ENCODE results near the gene PCGF2. TPM values are rescaled to one million over a fixed set of nuclear protein-coding genes. Genes with fewer than 3 reads are reported as not detected.

Gene PCGF2
- total and polyA plus RNA-seq, 2 donors = 8.2 to 26.5 TPM

DNA sequence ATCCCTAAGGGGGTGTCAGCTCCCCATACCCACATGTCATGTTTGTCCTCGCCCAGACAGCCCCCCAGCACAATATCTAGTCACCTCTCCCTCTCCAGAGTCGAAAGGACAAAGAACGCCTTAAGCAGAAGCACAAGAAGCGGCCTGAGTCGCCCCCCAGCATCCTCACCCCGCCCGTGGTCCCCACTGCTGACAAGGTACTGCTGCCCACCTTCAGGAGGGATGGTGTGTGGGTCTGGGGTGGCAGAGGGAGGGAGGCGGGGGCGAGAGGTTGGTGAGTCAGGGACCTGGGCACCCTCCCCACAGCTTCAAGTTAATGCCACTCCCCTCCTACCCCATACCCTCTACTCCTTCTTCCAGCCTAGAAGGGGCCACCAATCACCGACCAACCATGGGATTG is 35.5 kb downstream of the PCGF2 start:
- no peaks in the 10 kb centered on the region for H3K4me1 ChIP-seq (ENCODE audit: insufficient read depth)
- H3K36me3 ChIP-seq (ENCODE audit: insufficient read depth) = peaks cover 8% of the 10 kb centered on the region
- DNase-seq (ENCODE audit: extremely low spot score) = no peak
- H3K27ac ChIP-seq (ENCODE audit: low read depth) = no peak overlapping the region
- no peak overlapping the region for H3K4me3 ChIP-seq (ENCODE audit: low read depth, low read length)
- WGBS = 94% methylated on average over 10 of the region's 10 CpGs

DNA sequence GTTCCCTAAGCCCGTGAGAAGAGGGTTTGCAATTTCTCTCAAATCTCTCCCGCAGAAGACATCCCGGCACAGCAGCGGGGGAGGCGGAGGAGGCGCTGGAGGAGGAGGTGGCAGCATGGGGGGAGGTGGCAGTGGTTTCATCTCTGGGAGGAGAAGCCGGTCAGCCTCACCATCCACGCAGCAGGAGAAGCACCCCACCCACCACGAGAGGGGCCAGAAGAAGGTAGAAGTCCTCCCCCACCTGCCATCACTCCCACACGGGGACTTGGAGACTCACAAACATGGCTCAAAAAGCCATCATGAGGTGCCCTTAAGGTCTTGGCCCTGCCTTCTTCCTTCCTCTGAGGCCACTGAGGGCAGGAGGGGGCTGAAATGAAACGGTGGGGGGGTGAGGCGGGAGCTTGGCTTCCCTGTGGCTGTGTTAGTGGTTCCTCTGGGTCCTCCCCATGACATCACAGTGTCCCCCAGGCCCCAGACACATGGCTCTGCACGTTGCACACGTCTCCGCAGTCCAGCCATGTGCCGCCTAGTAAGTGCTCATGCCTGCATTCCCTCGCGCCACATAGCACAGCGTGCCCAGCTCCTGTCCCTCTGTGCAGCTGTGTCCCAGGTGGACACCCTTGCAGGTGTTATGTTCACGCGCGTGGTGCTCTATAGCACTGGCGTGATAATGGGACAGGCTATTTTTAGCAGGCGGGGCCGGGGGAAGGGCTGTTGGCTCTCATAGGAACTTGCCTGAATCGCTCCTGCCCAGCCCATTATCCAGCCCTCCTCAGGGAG is 36.2 kb downstream of the PCGF2 start:
- Histone ChIP-seq H3K27ac (ENCODE audit: low read depth) (no peak overlapping the region), H3K4me3 (ENCODE audit: low read depth, low read length) (no peak overlapping the region), H3K36me3 (ENCODE audit: insufficient read depth) (peaks cover 4% of the 10 kb centered on the region), H3K4me1 (ENCODE audit: insufficient read depth) (no peaks in the 10 kb centered on the region)
- WGBS = 76% methylated on average over 26 of the region's 26 CpGs
- DNase-seq (ENCODE audit: extremely low spot score) = no peak

DNA sequence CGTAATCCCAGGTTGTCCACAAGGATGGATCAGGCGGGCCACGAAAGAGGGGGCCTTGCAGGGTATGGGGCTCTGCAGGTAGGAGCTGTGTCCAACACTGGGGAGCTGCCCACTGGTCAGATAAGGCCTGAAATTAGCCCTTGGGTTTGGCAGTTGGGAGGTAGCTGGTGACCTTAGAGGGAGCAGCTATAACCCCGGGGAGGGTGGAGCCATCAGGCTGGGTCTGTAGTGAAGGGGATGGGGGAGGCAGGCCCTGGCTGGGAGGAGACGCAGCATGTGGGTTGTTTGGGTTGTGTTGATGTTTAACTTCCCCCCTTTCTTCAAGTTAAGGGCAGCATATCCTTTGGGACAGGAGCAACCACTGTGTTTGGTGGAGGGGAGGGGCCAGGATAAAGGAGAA is 37.2 kb downstream of the PCGF2 start:
- DNase-seq (ENCODE audit: extremely low spot score) = no peak
- Histone ChIP-seq H3K4me1 (ENCODE audit: insufficient read depth) (no peaks in the 10 kb centered on the region), H3K36me3 (ENCODE audit: insufficient read depth) (peaks cover 1% of the 10 kb centered on the region), H3K4me3 (ENCODE audit: low read depth, low read length) (no peak overlapping the region), H3K27ac (ENCODE audit: low read depth) (no peak overlapping the region)
- WGBS = 89% methylated on average over 5 of the region's 5 CpGs

DNA sequence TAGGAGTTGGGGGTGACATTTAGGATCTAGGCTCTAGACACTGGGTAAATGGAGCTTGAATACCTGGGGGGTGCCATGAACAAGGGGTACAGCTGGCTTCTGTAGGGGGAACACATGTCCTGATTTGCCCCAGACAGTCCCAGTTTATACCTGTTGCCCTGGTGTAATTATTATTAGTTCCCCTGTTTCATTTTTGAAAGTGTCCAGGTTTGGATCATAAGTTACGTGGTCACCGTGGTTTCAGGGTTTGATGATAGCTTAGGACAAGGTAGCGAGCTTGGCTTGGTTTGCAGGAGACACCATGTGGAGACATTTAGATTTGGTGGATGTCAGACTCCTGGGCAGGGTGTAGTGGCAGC is 37.6 kb downstream of the PCGF2 start:
- no peaks in the 10 kb centered on the region for H3K4me1 ChIP-seq (ENCODE audit: insufficient read depth)
- 93% methylated on average over 3 of the region's 3 CpGs for WGBS
- no peak overlapping the region for H3K27ac ChIP-seq (ENCODE audit: low read depth)
- H3K4me3 ChIP-seq (ENCODE audit: low read depth, low read length) = no peak overlapping the region
- no peak for DNase-seq (ENCODE audit: extremely low spot score)
- H3K36me3 ChIP-seq (ENCODE audit: insufficient read depth) = peaks cover 1% of the 10 kb centered on the region

DNA sequence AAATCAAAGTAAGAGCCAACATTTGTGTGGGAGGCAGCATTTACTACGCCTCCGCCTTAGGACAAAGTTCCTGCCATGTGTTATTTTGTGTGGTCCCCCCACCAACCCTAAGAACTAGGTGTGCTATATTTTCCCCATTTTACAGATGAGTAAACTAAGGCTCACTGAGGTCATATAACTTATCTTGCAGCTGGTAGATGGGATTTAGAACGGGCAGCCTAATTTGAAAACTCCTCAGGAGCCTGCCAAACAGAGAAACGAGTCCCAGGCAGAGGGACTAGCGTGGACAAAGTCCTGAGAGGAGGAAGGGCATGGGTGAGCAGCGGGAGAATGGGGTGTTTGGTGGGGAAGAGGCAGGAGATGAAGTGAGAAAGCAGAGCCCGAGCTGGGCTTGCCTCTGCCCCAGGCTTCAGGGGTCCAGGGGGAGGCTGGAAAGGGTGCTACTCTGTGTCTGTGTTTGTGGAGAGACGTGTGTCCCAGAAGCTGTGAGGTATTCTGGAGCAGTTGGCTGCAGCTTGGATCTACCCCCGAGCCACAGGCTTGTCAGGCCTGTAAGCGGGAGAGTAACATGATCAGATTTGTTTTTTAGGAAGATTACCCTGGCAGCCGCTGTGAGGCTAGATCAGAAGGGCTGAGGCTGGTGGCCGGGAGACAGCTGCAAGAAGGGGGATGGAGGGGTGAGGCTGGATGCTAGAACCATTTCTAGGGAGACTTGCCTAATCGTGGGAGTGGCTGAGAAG is 38.1 kb downstream of the PCGF2 start:
- WGBS = 73% methylated on average over 13 of the region's 13 CpGs
- Histone ChIP-seq H3K27ac (ENCODE audit: low read depth) (no peak overlapping the region), H3K36me3 (ENCODE audit: insufficient read depth) (peaks cover 1% of the 10 kb centered on the region), H3K4me3 (ENCODE audit: low read depth, low read length) (no peak overlapping the region), H3K4me1 (ENCODE audit: insufficient read depth) (no peaks in the 10 kb centered on the region)
- DNase-seq (ENCODE audit: extremely low spot score) = no peak

DNA sequence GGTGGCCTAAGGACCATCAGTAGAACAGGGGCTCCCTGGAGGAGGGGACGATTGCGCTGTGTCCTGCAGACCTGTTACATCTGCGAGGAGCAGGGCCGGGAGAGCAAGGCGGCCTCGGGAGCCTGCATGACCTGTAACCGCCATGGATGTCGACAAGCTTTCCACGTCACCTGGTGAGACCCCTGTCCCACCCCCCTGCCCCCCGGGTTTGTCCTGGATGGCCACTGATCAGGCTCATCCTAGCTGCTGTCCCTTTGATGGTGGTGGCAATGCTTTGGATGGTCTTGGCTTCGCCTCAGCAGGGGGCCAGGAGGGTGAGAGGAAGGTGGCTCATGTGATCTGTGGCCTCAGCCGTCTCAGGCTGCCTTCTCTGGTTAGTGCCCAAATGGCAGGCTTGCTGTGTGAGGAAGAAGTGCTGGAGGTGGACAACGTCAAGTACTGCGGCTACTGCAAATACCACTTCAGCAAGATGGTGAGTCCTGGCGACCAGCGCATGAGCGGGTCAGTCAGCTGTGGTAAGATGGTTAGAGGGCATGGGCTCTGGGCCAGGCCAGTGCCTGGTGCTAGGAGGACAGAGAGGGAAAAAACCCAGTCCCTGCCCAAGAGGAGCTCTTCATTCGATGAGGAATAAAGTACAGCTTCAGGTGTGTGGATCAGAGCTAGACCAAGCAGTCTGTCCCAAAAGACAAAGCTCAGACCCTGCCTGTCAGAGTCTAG is 38.9 kb downstream of the PCGF2 start:
- H3K36me3 ChIP-seq (ENCODE audit: insufficient read depth) = peaks cover 1% of the 10 kb centered on the region
- no peaks in the 10 kb centered on the region for H3K4me1 ChIP-seq (ENCODE audit: insufficient read depth)
- 92% methylated on average over 18 of the region's 18 CpGs for WGBS
- H3K4me3 ChIP-seq (ENCODE audit: low read depth, low read length) = no peak overlapping the region
- no peak overlapping the region for H3K27ac ChIP-seq (ENCODE audit: low read depth)
- no peak for DNase-seq (ENCODE audit: extremely low spot score)

DNA sequence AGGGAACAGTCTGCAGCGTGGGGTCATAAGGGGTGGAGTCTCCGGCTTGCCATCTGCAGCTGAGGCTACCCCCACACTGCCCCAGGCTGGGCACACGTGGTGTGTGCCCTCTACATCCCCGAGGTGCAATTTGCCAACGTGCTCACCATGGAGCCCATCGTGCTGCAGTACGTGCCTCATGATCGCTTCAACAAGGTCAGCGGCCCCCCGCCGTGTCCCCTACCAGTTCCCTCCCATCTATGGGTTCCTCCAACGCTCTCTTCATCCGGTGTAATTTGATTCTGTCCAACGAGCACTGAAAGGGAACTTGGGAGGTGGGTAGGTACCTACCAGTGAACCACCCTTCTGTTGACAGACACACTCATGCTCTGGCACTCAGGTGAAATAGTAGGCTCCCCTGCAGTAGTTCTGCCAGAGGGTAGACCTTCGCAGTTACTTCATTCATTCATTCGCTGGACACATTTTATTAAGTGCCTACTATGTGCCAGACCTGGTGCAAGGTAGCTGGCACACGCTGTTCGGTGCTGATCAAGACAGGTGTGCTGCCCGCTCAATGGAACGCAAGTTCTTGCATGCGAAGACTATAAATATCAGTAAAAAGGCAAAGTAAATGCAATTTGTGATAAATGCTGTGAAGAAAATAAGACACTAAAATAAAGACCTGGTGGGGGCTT is 40.3 kb downstream of the PCGF2 start:
- Histone ChIP-seq H3K4me1 (ENCODE audit: insufficient read depth) (no peaks in the 10 kb centered on the region), H3K27ac (ENCODE audit: low read depth) (no peak overlapping the region), H3K36me3 (ENCODE audit: insufficient read depth) (peaks cover 1% of the 10 kb centered on the region), H3K4me3 (ENCODE audit: low read depth, low read length) (no peak overlapping the region)
- WGBS = 80% methylated on average over 21 of the region's 21 CpGs
- DNase-seq (ENCODE audit: extremely low spot score) = no peak

DNA sequence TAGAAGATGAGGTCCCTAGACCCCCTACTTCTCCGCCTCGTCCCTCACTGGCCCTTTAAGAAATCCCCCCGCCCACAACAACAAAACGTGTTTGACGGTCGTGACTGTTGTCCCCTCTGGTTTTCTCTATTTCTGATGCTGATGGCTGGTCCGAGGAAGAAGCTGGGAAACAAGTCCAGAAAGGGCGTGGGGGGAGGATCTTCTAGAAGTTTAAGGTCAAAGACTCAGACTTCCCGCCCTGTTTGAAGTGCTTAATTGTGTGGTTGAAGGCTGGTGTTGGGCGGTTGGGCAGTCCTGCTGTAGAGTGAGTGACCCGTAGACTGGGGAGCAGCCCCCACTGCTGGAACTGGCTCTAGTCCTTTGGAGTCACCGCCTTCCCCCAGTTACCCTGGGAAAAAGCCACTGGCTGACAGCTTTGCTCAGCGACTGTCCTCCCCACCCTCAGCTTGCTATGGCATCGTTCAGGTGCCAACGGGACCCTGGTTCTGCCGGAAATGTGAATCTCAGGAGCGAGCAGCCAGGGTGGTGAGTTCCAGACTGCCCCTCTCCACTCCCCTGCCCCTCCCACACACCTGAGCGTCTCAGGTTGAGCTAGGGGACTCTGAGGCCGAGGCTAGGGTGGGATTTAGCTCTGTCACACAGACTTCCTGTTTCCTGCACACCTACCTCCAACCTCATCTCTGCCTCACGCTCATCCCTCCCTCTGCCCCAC is 41.5 kb downstream of the PCGF2 start:
- 17% methylated on average over 20 of the region's 20 CpGs for WGBS
- H3K4me1 ChIP-seq (ENCODE audit: insufficient read depth) = no peaks in the 10 kb centered on the region
- H3K27ac ChIP-seq (ENCODE audit: low read depth) = no peak overlapping the region
- peaks cover 1% of the 10 kb centered on the region for H3K36me3 ChIP-seq (ENCODE audit: insufficient read depth)
- H3K4me3 ChIP-seq (ENCODE audit: low read depth, low read length) = peak overlapping the region; percentile 91
- no peak for DNase-seq (ENCODE audit: extremely low spot score)

DNA sequence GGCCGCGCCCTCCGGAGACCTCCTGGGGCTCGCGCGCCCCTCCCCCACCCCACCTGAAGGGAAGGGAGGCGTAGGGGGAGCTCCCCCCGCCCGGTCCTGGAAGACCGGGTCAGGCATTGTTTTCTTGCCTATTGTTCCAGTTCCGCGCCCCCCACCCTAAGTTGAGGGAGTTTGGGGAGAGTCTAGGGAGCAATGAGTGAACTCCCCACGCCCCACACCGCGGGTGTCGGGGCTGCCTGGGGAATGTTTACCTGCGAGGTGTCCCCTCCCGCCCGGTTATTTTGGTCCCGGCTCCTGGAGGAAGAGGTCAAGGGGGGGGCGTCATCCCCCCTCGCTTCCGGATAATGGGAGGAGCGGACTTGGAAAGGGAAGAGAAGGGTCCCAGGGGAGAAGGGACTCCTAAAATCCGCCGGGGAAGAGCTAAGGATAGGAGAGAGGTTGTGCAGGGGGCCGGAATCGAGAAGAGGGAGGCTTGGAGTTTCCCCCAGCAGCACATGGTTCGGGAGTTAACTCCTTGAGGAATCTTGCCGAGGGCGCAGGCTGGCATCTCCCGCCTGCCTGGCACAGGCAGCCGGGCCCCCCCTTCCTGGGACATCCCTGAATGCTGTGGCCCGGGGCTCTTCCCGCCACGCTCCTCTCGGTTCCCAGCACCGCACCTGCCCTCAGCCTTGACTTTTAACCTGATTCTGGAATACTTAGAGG is 42.2 kb downstream of the PCGF2 start:
- DNase-seq (ENCODE audit: extremely low spot score) = no peak
- Histone ChIP-seq H3K27ac (ENCODE audit: low read depth) (peak overlapping the region; percentile 72), H3K36me3 (ENCODE audit: insufficient read depth) (peaks cover 1% of the 10 kb centered on the region), H3K4me1 (ENCODE audit: insufficient read depth) (no peaks in the 10 kb centered on the region), H3K4me3 (ENCODE audit: low read depth, low read length) (peak overlapping the region; percentile 91)
- under 1% methylated on average over 38 of the region's 38 CpGs for WGBS

DNA sequence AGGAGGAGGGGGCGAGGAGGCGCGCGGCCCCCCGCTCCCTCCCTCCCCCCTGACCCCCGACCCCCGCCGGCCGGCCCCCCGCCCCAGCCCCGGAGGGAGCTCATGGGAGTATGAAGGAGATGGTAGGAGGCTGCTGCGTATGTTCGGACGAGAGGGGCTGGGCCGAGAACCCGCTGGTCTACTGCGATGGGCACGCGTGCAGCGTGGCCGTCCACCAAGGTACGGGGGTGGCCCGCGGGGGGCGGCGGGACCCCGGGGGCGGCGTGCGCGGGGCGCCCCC is 42.7 kb downstream of the PCGF2 start:
- peak overlapping the region; percentile 91 for H3K4me3 ChIP-seq (ENCODE audit: low read depth, low read length)
- peak overlapping the region; percentile 73 for H3K27ac ChIP-seq (ENCODE audit: low read depth)
- no peak for DNase-seq (ENCODE audit: extremely low spot score)
- peaks cover 1% of the 10 kb centered on the region for H3K36me3 ChIP-seq (ENCODE audit: insufficient read depth)
- under 1% methylated on average over 23 of the region's 32 CpGs for WGBS
- H3K4me1 ChIP-seq (ENCODE audit: insufficient read depth) = no peaks in the 10 kb centered on the region

DNA sequence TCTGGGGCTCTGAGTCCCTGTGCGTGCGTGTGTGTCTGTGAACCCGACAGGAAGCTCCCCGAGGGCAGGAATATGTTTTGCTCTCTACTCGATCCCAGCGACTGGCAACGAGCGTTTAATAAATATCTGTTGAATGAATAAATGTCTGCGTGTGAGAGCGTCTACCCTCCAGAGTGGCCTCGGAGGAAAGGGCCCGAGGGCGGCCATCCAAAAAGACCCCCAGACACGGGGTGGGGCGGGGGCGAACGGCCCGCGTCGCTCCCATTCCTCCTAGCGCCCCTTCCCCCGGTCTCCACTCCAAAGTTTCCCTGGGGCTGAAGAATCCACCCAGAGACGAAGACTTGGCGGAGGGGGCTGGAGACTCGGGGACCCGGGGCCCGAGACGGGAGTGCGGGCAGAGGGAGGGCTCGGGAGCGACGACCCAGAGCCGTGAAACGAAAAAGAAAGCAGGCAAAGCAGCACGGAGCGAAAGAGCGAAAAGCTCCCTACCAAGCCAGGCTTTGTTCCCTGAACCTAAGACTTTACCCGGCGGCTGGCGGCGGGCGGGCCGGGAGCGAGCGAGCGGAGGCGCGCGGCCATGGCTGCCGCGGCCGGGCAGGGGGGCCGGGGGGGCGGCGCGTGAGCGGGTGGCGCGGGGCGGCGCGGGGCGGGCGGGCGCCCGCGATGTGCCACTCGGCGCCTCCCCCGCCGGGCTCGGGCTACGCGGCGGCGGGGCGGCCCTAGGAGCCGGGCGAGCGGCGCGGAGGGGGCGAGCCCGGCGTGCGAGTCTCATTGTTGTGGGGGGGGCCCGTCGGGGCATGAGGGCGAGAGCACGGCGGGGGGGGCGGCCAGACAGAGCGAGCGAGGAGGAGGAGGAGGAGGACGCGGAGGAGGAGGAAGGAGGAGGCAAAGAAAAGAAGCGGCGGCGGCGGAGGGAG is 43.3 kb downstream of the PCGF2 start, which contains the start of gene MLLT6:
MLLT6 (plus strand) TSS at position 668 of the 917 bp plus-strand sequence. CDS start 360 bp downstream, outside the sequence.
- WGBS = under 1% methylated on average over 96 of the region's 100 CpGs
- H3K4me1 ChIP-seq (ENCODE audit: insufficient read depth) = no peaks in the 10 kb centered on the region

More for the DNA sequence above, 43.3 kb downstream of the PCGF2 start, which contains the start of gene MLLT6:
- Histone ChIP-seq H3K27ac (ENCODE audit: low read depth) (peak within 1 kb of the TSS; percentile 91), H3K4me3 (ENCODE audit: low read depth, low read length) (peak within 1 kb of the TSS; percentile 91), H3K36me3 (ENCODE audit: insufficient read depth) (no peaks in the 10 kb centered on the region)
- DNase-seq (ENCODE audit: extremely low spot score) = no peak
